Activated CD8-positive, alpha-beta memory T cell treated with anti-CD3 and anti-CD28 coated beads for 36 hours (primary cell): ENCODE data around the gene RAP1GAP2. TPM values are rescaled to one million over a fixed set of nuclear protein-coding genes. Genes with fewer than 3 reads are reported as not detected.
"Not testable (repeated sequence)": the region's sequence is repeated elsewhere in the genome, so short reads cannot be mapped to it uniquely, and the experiment has no call there.

ENCODE experiments used
- CTCF ChIA-PET: fragments of 350-600 bp; sonication (Branson Sonifier 250); formaldehyde crosslinking; loops from one replicate; lab custom pipeline; 2021; ENCODE audit warnings: antibody characterized with exemption; lab: Charles Lee
- POLR2A ChIA-PET: fragments of 350-600 bp; sonication (Branson Sonifier 250); formaldehyde crosslinking; loops from one replicate; lab custom pipeline; 2021; ENCODE audit warnings: antibody characterized with exemption; lab: Charles Lee
- total RNA-seq, 2 experiments: library from RNA; stranded (reverse); gene quantifications; one replicate each; pipeline ENCODE4 v1.2.3, GENCODE V29; 2021

RAP1GAP2 gene
- total RNA-seq, 2 experiments from 2014 or later, result 0.27 to 0.52 TPM

DNA sequence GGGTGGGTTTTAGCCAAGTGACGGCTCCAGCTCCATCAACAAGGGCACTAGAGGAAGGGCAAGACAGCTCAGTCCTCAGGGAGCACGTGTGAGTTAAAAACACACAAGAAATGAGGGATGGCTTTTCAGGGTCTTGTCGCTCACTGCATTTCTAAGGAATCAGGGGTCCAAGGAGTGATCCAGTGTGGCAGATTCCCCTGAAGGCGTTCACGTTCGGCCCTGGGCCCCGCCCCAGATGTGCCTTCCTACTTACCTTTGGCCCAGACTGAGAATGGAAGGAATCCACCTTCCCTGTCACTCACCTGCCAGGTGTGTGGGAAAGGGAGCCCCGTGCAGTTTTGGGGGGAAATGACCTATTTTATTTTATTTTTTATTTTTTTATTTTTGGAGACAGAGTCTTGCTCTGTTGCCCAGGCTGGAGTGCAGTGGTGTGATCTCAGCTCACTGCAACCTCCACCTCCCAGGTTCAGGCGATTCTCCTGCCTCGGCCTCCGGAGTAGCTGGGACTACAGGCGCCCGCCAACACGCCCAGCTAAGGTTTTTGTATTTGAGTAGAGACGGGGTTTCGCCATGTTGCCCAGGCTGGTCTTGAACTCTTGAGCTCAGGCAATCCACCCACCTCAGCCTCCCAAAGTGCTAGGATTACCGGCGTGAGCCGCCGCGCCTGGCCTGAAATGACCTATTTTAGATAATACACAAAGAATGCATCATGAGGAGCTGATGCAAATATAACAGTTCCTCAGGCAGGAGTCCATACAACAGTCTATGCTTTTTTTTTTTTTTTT is 195.3 kb downstream of the RAP1GAP2 start:
- POLR2A ChIA-PET, CTCF ChIA-PET: not testable (repeated sequence)

- POLR2A ChIA-PET, result no interaction called here
- CTCF ChIA-PET, result no interaction called here
Observed at GRCh38 chr17:2994441-2994840, 198.2 kb downstream of the RAP1GAP2 start.

DNA sequence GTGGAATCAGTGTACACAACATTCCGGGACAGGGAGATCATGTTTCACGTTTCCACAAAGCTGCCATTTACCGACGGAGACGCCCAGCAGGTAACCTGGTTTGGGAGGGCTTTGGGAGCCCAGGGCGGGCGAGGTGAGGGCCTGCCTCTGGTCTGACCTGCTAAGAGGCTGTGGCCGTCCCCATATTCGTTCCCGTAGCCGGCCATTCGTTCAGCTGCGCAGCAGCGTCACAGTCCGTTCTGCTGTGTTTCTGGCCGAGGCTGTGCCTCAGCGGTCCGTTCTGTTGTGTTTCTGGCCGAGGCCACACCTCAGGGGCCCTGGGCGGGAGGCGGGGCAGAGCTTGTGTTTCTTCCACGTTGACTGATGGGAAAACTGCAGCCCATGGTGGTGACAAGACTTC is 199.1 kb downstream of the RAP1GAP2 start:
- POLR2A ChIA-PET, result no interaction called here
- CTCF ChIA-PET, result interaction anchor here (1.2 kb wide), 1 partner anchor 18 kb away, joined by 3 read pairs; no protein-coding TSS in a partner anchor

GRCh38 chr17:2995886-2996809 is 199.9 kb downstream of the RAP1GAP2 start:
- CTCF ChIA-PET, result interaction anchor here (1.2 kb wide), 1 partner anchor 17 kb away, joined by 3 read pairs; no protein-coding TSS in a partner anchor
- POLR2A ChIA-PET, result no interaction called here

DNA sequence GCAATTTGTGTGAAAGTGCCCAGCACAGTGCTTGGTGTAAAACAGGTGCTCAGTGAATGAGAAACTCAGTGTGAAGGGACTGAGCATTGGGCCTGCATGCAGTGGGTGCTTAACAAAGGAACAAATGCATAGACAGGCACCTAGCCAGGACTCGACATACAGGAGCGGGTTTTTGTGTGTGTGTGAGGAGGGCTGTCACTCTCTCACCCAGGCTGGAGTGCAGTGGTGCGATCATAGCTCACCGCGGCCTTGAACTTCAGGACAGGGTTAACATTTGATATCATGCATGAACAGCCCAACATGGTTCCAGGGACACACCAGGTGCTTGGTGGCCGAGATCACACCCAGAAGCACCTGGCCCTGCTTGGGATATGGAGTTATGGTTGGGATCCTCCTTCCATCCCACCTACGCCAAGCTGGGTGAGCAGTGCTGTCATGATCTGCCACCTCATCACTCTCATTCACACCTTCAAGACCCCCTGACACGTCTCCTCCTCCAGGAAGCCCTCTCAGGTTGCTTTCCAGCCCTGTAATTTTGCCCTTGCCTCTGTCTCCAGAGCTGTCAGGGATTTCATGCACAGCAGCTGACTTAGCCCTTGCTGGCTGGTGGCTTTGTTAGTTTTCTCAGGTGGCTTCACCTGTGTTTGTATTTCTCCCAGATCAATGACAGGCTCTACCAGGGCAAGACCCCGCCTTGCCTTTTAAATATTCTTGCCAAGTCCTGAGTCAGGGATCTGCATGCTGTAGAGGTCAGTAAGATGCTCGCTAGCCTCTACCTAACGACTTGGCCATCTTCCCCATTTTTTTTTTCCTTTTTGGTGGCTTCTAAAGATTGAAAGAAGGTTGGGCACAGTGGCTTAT is 200.8 kb downstream of the RAP1GAP2 start:
- ChIA-PET CTCF (no interaction called here), POLR2A (no interaction called here)

DNA sequence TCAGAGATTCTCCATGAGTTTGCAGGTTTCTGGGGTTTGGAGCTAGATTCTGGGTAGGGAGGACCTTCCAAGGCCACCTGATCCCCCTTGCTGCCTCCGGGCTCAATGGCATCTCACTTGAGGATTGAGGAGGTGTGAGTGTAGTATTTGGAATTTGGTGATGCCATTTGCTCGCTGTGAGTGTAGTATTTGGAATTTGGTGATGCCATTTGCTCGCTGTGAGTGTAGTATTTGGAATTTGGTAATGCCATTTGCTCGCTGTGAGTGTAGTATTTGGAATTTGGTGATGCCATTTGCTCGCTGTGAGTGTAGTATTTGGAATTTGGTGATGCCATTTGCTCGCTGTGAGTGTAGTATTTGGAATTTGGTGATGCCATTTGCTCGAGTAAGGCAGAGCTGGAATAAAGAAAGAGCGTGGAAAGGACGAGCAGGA is 202.2 kb downstream of the RAP1GAP2 start:
- CTCF ChIA-PET, result interaction anchor here (1.0 kb wide), 1 partner anchor 15 kb away, joined by 3 read pairs; no protein-coding TSS in a partner anchor

GRCh38 chr17:3002538-3003295 is 206.5 kb downstream of the RAP1GAP2 start:
- ChIA-PET POLR2A (no interaction called here), CTCF (no interaction called here)

More for the DNA sequence above, 202.2 kb downstream of the RAP1GAP2 start:
- POLR2A ChIA-PET, result not testable (repeated sequence)

GRCh38 chr17:3003296-3004149 is 207.3 kb downstream of the RAP1GAP2 start:
- ChIA-PET POLR2A (no interaction called here), CTCF (interaction anchor here (1.1 kb wide), 1 partner anchor 10 kb away, joined by 3 read pairs; no protein-coding TSS in a partner anchor)

GRCh38 chr17:3004150-3004801 is 208.0 kb downstream of the RAP1GAP2 start:
- POLR2A ChIA-PET, result no interaction called here
- CTCF ChIA-PET, result interaction anchor here (1.1 to 1.3 kb wide), 2 partner anchors 9 to 218 kb away, joined by 3 read pairs; no protein-coding TSS in a partner anchor

GRCh38 chr17:3004925-3005324 is 208.7 kb downstream of the RAP1GAP2 start:
- CTCF ChIA-PET, result interaction anchor here (1.1 to 1.3 kb wide), 2 partner anchors 8 to 219 kb away, joined by 3 read pairs; no protein-coding TSS in a partner anchor
- POLR2A ChIA-PET, result no interaction called here

GRCh38 chr17:3005696-3006095 is 209.5 kb downstream of the RAP1GAP2 start:
- ChIA-PET CTCF (interaction anchor here (0.7 to 1.3 kb wide), 3 partner anchors 219 to 729 kb away, joined by 3 to 5 read pairs (median 4); no protein-coding TSS in a partner anchor), POLR2A (interaction anchor here (0.7 kb wide), 1 partner anchor 494 kb away, joined by 13 read pairs; no protein-coding TSS in a partner anchor)

DNA sequence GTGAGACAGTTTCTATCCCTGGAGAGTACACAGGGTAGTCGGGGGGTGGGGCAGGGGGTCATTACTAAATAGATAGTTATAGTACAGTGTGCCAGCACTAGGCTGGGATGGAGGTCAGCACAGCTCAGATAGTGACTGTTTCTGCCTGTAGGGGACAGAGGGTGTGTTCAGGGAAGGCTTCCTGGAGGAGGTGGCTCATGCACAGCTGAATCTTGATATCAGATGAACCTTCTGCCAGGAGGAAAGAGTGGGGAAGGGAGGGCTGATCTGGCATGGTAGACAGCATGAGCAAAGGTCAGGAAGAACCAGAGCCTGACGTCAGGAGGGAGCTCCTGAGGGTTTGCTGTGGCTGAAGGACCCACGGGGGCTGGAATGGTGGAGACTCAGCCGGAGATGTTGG is 210.6 kb downstream of the RAP1GAP2 start:
- ChIA-PET CTCF (interaction anchor here (3.2 kb wide), 1 partner anchor 158 kb away, joined by 13 read pairs; no protein-coding TSS in a partner anchor), POLR2A (no interaction called here)

- POLR2A ChIA-PET, result no interaction called here
Observed at GRCh38 chr17:3007651-3008121, 211.4 kb downstream of the RAP1GAP2 start.

DNA sequence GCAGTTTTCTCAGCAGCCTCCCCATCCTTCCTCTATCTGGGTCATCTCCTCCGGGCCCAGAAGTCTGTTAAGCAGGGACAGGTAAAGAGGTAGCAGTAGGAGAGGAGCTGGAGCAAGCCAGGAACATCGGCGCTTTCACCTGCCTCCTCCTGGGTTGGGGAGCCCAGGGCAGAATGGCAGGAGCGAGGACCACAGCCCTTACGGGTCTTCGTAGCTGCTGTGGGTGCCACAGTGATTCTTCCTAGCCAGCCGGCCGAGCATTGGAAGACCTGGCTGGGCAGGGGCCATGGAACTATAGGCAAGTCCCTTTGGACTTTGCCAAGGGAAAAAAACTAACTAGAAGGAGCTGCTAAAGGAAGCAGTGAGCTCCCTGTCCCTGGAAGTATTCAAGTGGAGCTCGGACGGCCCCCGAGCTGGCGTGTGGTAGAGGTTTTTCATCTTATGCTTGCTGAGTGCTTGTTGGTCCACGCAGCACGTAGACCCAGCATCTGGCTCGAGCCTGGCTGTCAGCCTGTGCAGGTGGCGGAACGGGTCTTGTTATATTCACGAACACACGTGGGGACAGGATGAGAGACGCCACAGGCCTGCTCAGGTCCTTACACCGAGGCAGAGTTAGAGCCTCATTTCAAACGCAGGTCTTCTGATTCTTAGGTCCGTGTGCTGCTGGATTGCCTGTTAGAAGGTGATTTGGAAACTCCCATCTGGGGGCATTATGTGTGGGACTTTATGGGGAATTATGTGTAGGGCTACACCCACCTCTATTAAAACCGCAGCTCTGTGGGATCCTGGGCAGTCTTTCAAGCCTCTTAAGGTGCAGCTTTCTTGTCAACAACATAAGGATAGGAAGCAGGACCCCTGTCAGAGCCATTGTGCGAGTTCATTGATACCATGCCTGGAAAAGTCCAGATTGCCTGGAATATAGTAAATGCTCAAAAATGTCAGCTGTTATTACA is 212.4 kb downstream of the RAP1GAP2 start:
- POLR2A ChIA-PET, result no interaction called here
- CTCF ChIA-PET, result interaction anchor here (1.1 to 3.2 kb wide), 2 partner anchors 160 to 179 kb away, joined by 4 to 13 read pairs; no protein-coding TSS in a partner anchor

More at GRCh38 chr17:3007651-3008121, 211.4 kb downstream of the RAP1GAP2 start:
- CTCF ChIA-PET, result interaction anchor here (3.2 kb wide), 1 partner anchor 159 kb away, joined by 13 read pairs; no protein-coding TSS in a partner anchor

DNA sequence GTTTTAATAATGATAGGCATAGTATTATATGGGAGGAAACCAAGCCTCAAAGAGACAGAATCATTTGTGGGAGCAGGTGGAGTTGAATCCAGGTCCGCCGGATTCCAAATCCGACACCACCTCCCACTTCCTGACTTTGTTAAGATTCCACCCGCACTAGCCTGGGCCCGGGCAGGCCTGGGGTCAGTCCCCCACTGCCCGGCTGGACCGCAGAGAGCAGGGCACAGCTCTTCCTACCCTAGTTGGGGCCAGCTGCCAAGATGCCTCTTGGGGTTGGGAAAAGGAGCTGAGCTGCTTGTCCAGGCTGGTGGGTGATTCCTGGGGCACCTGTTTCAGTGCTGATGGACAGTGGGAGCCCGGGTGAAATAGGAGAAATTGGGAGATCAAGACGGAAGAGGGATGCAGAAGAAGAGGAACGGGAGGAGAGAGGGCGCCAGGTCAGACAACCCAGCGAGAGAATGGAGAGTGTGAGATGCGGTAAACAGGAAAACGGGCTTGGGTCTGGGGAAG is 213.2 kb downstream of the RAP1GAP2 start:
- POLR2A ChIA-PET, result no interaction called here
- CTCF ChIA-PET, result interaction anchor here (1.1 to 3.2 kb wide), 2 partner anchors 161 to 180 kb away, joined by 4 to 13 read pairs; no protein-coding TSS in a partner anchor
